Stimulated activated CD4-positive, alpha-beta T cell treated with anti-CD3 and anti-CD28 coated beads, TNF-alpha, amount 100 ng/mL, for 1 hour (primary cell): ENCODE results near the gene SRMS.
"Not testable (repeated sequence)": the region's sequence is repeated elsewhere in the genome, so short reads cannot be mapped to it uniquely, and the experiment has no call there.

Experiments
- DNase-seq, 3 donors: peaks; one replicate each; pipeline ENCODE4 v3.0.0-alpha.2; 2020; ENCODE audit warnings: low read depth in 3 of 3, low spot score in 1 of 3

Gene SRMS

DNA sequence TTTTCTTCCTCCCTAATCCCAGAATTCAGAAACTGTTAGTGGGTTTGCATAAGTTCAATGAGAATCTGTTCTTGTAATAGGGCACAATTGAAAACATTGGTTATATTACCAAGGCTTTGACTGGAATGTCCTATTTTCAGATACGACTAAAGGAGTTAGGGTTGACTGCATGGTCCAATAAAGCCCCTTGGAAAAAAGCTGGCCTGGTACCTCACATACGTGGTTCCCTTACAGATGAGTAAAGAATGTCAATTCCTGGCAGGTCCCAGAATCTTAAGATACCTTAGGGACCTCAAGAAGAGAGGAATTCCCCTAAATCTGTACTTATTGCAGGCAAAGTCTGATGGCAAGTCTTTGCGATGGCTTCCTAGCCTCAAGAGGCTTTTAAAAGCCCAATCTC lies 22.4 kb downstream of the SRMS start:
- no peak for DNase-seq

- DNase-seq, result no peak
These were observed 24.5 kb downstream of the SRMS start for GRCh38 chr20:63522981-63523611.

DNA sequence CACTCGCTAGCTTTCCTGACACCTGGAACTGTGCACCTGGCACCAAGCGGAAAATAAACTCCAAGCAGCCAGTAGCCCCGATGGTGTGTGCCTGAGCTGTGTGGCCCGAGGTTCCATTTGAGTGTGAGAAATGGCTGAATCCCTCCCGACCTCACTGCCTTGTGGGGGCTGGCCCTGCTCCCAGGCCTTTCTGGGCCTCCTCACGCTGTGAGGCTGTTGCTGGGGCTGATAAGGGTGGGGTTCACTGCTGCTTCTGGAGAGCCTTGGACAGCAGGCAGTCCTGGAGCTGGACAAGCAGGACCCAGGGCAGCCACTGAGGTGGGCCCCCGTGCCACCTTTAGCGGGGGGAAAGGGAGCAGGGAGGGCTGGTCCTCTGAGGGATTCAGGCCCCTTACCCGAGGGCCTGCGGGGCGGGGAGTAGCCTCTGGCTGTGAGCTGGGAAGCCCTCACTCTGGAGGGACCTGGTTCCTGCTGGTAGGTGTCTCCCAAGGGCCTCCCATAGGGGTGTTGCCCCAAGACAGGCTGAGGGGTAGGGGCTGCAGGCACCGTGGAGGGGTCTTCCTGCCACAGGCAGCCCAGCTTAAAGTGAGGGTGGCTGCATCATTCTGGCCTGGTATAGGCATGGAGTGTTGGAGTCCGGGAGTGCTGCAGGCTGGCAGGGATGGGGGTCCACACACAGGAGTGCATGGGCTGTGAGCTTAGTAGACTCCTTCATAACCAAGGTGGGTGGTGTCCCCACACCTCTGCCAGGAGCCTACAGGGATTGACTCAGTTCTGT lies 25.3 kb downstream of the SRMS start:
- no peak for DNase-seq

DNA sequence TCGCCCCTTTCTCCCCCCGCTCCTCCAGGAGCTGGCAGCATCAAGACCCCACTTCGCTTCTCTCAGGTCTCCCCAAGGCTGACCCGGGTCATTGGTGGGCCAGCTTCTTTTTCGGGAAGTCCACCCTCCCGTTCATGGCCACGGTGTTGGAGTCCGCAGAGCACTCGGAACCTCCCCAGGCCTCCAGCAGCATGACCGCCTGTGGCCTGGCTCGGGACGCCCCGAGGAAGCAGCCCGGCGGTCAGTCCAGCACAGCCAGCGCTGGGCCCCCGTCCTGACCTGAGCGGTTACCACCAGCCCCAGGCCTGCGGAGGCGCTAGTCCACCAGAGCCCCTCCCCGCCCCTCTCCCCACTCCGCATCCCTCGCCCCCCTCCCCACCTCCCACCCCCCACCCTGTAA lies 25.9 kb downstream of the SRMS start:
- no peak for DNase-seq

- DNase-seq, result peak in 2 of 3 donors; percentile 45 to 59
These were observed 26.5 kb downstream of the SRMS start for GRCh38 chr20:63520934-63521601.

- peak; percentile 70 to 86 (median 74) for DNase-seq
These were observed 27.0 kb downstream of the SRMS start, which contains the start of gene PPDPF for GRCh38 chr20:63520504-63520933. Gene PPDPF, plus strand, starts transcription at chr20:63520765. Its CDS starts 544 bp downstream, at chr20:63521309.

- DNase-seq, result peak; percentile 30 to 41 (median 41)
These were observed 27.7 kb downstream of the SRMS start for GRCh38 chr20:63519668-63520503.

- no peak for DNase-seq
These were observed 28.4 kb downstream of the SRMS start for GRCh38 chr20:63518946-63519667.

DNA sequence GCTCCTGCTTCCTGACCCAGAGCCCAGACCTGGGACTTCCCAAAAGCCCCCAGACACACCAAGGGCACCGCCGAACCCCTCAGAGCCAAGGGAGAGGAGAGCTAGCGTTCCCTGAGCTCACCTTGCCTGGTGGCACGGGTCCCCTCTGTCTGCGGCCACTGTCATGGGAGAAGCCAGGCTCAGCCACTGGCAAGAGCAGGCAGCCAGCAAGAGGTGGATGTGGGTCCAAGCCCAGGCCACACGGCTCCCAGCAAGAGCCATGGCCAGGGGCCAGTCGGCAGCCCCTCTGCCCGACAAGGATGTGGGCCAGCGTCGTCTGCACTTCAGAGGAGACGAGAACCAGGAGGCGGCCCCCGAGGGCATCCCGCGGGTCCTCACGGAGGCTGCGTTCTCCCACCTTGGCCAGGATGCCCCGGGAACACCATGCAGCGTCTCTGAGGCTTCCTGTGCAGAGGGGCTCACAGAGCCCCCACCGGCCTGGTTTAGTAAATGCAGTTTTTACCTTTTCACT lies 29.1 kb downstream of the SRMS start:
- DNase-seq, result no peak

GRCh38 chr20:63517376-63518309 lies 29.9 kb downstream of the SRMS start:
- no peak for DNase-seq

DNA sequence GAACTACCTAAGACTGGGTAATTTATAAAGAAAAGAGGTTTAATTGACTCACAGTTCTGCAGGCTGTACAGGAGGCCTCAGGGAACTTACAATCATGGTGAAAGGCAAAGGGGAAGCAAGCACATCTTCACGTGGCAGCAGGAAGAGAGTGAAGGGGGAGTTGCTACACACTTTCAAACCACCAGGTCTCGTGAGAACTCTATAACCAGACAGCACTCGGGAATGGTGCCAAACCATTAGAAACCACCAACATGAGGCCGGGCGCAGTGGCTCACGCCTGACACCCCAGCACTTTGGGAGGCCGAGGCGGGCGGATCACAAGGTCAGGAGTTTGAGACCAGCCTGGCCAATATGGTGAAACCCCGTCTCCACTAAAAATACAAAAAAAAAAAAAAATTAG lies 33.0 kb downstream of the SRMS start:
- DNase-seq, result not testable (repeated sequence)

- DNase-seq, result no peak
These were observed 34.3 kb downstream of the SRMS start for GRCh38 chr20:63513207-63513606.

- no peak for DNase-seq
These were observed 38.4 kb downstream of the SRMS start for GRCh38 chr20:63509088-63509564.

DNA sequence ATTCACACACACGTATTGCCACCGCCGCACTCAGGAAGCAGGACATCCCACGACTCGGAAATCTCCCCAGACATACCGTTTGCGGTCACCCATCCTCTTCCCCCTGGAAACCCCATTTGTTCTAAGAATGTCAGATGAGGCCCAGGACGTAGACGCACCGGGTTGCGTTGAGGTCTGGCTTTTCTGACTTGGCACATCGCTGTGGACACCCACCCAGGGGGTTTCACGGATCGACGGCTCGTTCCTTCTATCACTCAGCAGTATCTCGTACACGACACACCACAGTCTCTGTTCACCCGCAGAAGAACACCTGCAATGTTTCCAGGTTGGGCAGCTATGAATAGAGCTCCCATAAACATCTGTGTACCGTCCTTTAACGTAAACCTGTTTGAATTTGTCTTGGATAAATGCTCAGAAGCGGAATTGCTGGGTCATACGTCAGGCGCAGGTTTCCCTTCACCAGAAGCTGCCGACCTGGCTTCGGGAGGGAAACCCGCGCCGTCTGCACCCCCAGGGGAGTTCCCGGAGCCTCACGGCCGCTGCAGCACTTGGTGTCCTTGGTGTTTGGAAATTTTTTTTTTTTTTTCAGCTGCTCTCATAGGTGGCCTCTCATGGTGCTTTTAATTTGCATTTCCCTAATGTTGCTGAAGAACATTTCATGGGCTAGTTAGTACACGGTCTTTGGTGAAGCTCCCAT lies 39.3 kb downstream of the SRMS start:
- DNase-seq, result no peak

GRCh38 chr20:63507083-63507743 lies 40.3 kb downstream of the SRMS start:
- no peak for DNase-seq

DNA sequence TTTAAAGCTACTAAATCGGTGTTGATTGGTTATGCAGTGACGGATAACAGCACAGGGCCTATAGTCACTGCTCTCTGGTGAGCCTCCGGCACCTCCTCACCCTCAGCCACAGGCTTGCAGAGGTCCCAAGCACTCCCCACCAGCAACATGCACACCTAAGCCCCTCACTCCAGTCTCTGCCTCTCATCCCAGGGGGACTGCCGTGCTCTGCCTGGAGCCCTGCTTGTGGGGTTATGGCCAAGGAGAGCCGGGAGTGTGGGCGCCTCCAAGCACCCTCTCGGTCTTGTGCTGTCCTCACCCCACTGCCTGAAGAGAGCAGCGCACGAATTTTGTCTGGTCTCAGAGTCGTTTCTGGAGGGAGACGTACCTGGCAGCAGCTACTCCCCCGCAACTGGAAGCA lies 41.8 kb downstream of the SRMS start:
- DNase-seq, result no peak

- DNase-seq, result no peak
These were observed 42.3 kb downstream of the SRMS start for GRCh38 chr20:63505281-63505680.

- DNase-seq, result no peak
These were observed 42.9 kb downstream of the SRMS start for GRCh38 chr20:63504642-63505041.
